Upper lobe of right lung (tissue), 1 donor: Measurements from ENCODE around the gene IGFBP2. TPM values are rescaled to one million over a fixed set of nuclear protein-coding genes. Genes with fewer than 3 reads are reported as not detected.

Experiments
- ATAC-seq: fragments of 200-7000 bp; cut with Tn5 transposase; one replicate; pipeline ENCODE4 v1.9.1; 2020; ENCODE audit warnings: mild to moderate bottlenecking, moderate library complexity
- DNase-seq: peaks from one replicate; pipeline ENCODE4 v3.0.0-alpha.2; 2020
- H3K27ac ChIP-seq: fragments of 200-600 bp; one replicate; pipeline ENCODE4 v1.8.0; 2022
- H3K27me3 ChIP-seq: fragments of 200-600 bp; one replicate; pipeline ENCODE4 v1.8.0; 2022; ENCODE audit warnings: mild to moderate bottlenecking
- H3K36me3 ChIP-seq: fragments of 200-600 bp; one replicate; pipeline ENCODE4 v1.8.0; 2022
- H3K4me1 ChIP-seq: fragments of 200-600 bp; one replicate; pipeline ENCODE4 v1.8.0; 2022
- H3K4me3 ChIP-seq: fragments of 200-600 bp; one replicate; pipeline ENCODE4 v1.8.0; 2022; ENCODE audit warnings: mild to moderate bottlenecking
- H3K9me3 ChIP-seq: fragments of 200-600 bp; one replicate; pipeline ENCODE4 v1.8.0; 2022
- CTCF ChIP-seq: fragments of 200-600 bp; IDR thresholded peaks from one replicate; pipeline ENCODE4 v1.8.0; 2022; ENCODE audit warnings: antibody characterized with exemption
- intact Hi-C: fragments of 100-400 bp; cut with DNase I; formaldehyde crosslinking; loops from one replicate; pipeline ENCODE4 v1.11.0; 2022
- total RNA-seq: library from RNA; stranded (reverse); fragmentation: NEBNext Ultra II Directional; extraction: Animal tissue kit (Norgen Biotek cat#: 25700); gene quantifications from one replicate; pipeline ENCODE4 v1.2.1, GENCODE V29; 2021
- donor health status: DM: no; HTN: yes; CAD: no; lungs with severe emphysema.

The IGFBP2 gene
- total RNA-seq, 1 donor from 2014 or later, result 46.1 TPM

DNA sequence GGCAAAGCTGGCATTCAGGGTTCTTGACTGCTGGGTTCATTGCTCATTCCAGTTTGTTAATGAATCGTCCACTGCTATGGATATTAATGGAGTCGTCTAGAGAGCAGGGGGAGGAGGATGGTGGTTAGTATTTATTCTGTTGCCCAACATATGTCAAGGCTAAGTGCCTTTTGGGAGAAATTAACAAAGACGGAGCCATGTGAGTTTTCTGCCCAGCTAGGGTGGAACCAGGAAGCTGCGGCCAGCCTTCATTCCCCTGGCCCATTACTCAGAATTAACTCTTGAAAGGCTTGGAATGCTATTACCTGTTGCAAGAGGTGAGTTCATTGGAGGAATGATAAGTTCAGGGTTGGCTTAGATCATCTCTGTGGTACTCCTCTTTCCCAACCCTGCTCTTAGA is 19.3 kb downstream of the IGFBP2 start:
- Histone ChIP-seq H3K27me3 (no peaks in the 10 kb centered on the region), H3K4me3 (no peak overlapping the region), H3K4me1 (no peaks in the 10 kb centered on the region), H3K9me3 (no peaks in the 10 kb centered on the region), H3K27ac (no peak overlapping the region), H3K36me3 (no peaks in the 10 kb centered on the region)
- DNase-seq (no peak), ATAC-seq (no peak)
- intact Hi-C loops, result no loop called here
- TF ChIP-seq CTCF, result no peak

GRCh38 chr2:216653093-216653799 is 20.0 kb downstream of the IGFBP2 start:
- intact Hi-C loops, result no loop called here
- H3K27ac ChIP-seq, result no peak overlapping the region
- H3K36me3 ChIP-seq, result no peaks in the 10 kb centered on the region
- TF ChIP-seq CTCF, result no peak
- ATAC-seq, result no peak
- no peak overlapping the region for H3K4me3 ChIP-seq
- H3K4me1 ChIP-seq, result no peaks in the 10 kb centered on the region
- H3K27me3 ChIP-seq, result no peaks in the 10 kb centered on the region
- no peaks in the 10 kb centered on the region for H3K9me3 ChIP-seq
- no peak for DNase-seq

GRCh38 chr2:216653931-216654365 is 20.7 kb downstream of the IGFBP2 start:
- DNase-seq, result no peak

DNA sequence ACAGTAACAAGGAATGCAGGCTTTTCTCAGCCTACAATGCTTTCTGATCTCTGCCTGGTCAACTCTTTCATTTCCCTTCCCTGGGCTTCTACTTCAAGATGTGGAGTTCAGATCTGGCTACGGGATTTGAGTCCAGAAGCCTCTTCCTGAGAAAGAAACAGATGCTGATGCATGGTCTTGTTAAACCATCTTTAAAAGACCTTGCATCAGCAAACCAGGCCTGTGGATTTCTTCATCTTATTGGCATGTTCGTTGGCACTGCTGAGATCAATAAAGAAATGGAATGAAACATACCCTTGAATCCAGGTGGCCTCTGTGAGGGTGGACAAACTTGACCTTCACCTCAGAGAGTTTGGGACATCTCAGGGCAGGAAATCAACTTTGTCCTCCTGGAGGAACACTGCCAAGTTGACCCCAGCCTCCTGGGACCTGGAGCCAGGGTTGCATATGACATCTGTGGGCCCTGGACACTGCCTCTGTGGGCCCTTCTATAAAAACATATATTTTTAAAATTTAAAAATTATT is 21.4 kb downstream of the IGFBP2 start:
- no peaks in the 10 kb centered on the region for H3K27me3 ChIP-seq
- DNase-seq, result no peak
- H3K9me3 ChIP-seq, result no peaks in the 10 kb centered on the region
- intact Hi-C loops, result no loop called here
- ATAC-seq, result no peak
- no peak overlapping the region for H3K4me3 ChIP-seq
- no peak overlapping the region for H3K27ac ChIP-seq
- no peak for TF ChIP-seq CTCF
- no peaks in the 10 kb centered on the region for H3K36me3 ChIP-seq
- H3K4me1 ChIP-seq, result no peaks in the 10 kb centered on the region

More at GRCh38 chr2:216653931-216654365, 20.7 kb downstream of the IGFBP2 start:
- no peaks in the 10 kb centered on the region for H3K27me3 ChIP-seq
- H3K27ac ChIP-seq, result no peak overlapping the region
- H3K4me3 ChIP-seq, result no peak overlapping the region
- no peaks in the 10 kb centered on the region for H3K9me3 ChIP-seq
- ATAC-seq, result no peak
- intact Hi-C loops, result no loop called here
- H3K4me1 ChIP-seq, result no peaks in the 10 kb centered on the region
- no peak for TF ChIP-seq CTCF
- H3K36me3 ChIP-seq, result no peaks in the 10 kb centered on the region

DNA sequence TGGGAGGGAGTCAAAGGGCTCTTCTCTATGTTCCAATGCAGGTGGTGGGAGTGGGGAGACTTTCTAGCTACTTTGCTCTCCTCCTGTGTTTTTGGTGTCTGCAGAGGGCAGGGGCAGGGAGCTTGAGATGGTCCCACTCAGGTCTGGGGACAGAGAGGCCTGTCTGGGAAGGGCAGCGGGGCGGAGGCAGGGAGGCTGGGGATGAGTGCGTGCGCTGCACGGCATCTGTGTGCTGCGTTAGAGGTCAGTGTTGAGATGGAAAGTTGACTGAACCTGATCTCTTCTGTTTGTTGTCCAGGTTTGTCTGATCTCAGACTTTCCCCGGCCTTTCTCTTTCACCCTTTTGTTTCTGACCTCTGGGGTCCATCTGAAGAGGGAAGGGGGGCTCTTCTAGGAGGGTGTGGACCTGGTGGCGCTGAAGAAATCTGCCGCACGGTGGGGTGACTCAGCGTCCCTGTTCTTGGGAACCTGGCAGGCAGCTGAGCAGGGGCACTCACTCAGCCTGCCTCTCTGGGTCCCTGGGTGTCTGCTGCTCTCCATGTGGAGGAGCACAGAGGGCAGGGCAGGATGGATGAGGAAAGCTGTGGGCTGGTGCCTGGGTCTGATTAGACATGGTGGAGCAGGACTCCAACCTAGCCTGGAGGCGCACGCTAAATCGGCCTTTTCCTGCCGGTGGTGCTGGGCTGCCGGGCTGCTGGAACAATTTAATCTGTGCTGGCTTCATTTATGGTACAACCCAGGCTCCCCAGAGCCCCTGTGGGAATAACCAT is 24.1 kb downstream of the IGFBP2 start:
- H3K27ac ChIP-seq, result no peak overlapping the region
- intact Hi-C loops, result no loop called here
- TF ChIP-seq CTCF, result no peak

More for the DNA sequence above, 24.1 kb downstream of the IGFBP2 start:
- Histone ChIP-seq H3K36me3 (no peaks in the 10 kb centered on the region), H3K9me3 (no peaks in the 10 kb centered on the region), H3K4me1 (no peaks in the 10 kb centered on the region), H3K27me3 (no peaks in the 10 kb centered on the region), H3K4me3 (no peak overlapping the region)
- ATAC-seq (no peak), DNase-seq (no peak)
